Activated CD8-positive, alpha-beta memory T cell treated with anti-CD3 and anti-CD28 coated beads for 24 hours (primary cell): Measurements from ENCODE around the gene MKRN1.
"Not testable (repeated sequence)": the region's sequence is repeated elsewhere in the genome, so short reads cannot be mapped to it uniquely, and the experiment has no call there.

Experiments used
- DNase-seq: peaks from one replicate; pipeline ENCODE4 v3.0.0-alpha.2; 2020

MKRN1 gene

GRCh38 chr7:140479062-140479738, at the start of gene MKRN1:
TSS of gene MKRN1 (minus strand) at chr7:140479505. CDS start at chr7:140479344, 161 bp downstream.
- peak; percentile 96 for DNase-seq

- DNase-seq: no peak
These were observed 47.7 kb upstream of the MKRN1 start for GRCh38 chr7:140526787-140527664.

- no peak for DNase-seq
These were observed 46.9 kb upstream of the MKRN1 start for GRCh38 chr7:140526214-140526613.

GRCh38 chr7:140525743-140526142, 46.4 kb upstream of the MKRN1 start:
- DNase-seq: peak; percentile 63

GRCh38 chr7:140521421-140521820, 42.1 kb upstream of the MKRN1 start:
- no peak for DNase-seq

- DNase-seq: no peak
These were observed 39.7 kb upstream of the MKRN1 start for GRCh38 chr7:140519007-140519399.

- no peak for DNase-seq
These were observed 39.2 kb upstream of the MKRN1 start for GRCh38 chr7:140518370-140519006.

- peak; percentile 85 for DNase-seq
These were observed 38.5 kb upstream of the MKRN1 start for GRCh38 chr7:140517546-140518369.

GRCh38 chr7:140512317-140513000, 33.2 kb upstream of the MKRN1 start:
- no peak for DNase-seq

- DNase-seq: no peak
These were observed 30.5 kb upstream of the MKRN1 start for GRCh38 chr7:140509789-140510188.

- not testable (repeated sequence) for DNase-seq
These were observed 28.3 kb upstream of the MKRN1 start for GRCh38 chr7:140507556-140507955.

- no peak for DNase-seq
These were observed 27.6 kb upstream of the MKRN1 start for GRCh38 chr7:140506788-140507464.

GRCh38 chr7:140501966-140502365, 22.7 kb upstream of the MKRN1 start:
- no peak for DNase-seq

- not testable (repeated sequence) for DNase-seq
These were observed 18.5 kb upstream of the MKRN1 start for GRCh38 chr7:140497807-140498206.

GRCh38 chr7:140497241-140497769, 18.0 kb upstream of the MKRN1 start:
- no peak for DNase-seq

- no peak for DNase-seq
These were observed 16.3 kb upstream of the MKRN1 start for GRCh38 chr7:140495514-140496097.

GRCh38 chr7:140494867-140495266, 15.6 kb upstream of the MKRN1 start:
- DNase-seq: no peak

GRCh38 chr7:140489026-140489359, 9.7 kb upstream of the MKRN1 start:
- DNase-seq: no peak

GRCh38 chr7:140485500-140486265, 6.4 kb upstream of the MKRN1 start:
- no peak for DNase-seq

GRCh38 chr7:140484951-140485499, 5.7 kb upstream of the MKRN1 start:
- DNase-seq: no peak
